Suppressor macrophage treated with lipopolysaccharide for 4 hours (primary cell): ENCODE measurements around the gene D2HGDH.
"Not testable (repeated sequence)": the region's sequence is repeated elsewhere in the genome, so short reads cannot be mapped to it uniquely, and the experiment has no call there.

ENCODE experiments used
- DNase-seq: peaks from one replicate; pipeline ENCODE4 v3.0.0-alpha.2; 2020

The D2HGDH gene

GRCh38 chr2:241726459-241726858, 8.0 kb upstream of the D2HGDH start:
- DNase-seq: no peak

GRCh38 chr2:241728000-241728399, 6.4 kb upstream of the D2HGDH start:
- no peak for DNase-seq

- DNase-seq: no peak
Observed at GRCh38 chr2:241728627-241729026, 5.8 kb upstream of the D2HGDH start.

GRCh38 chr2:241729868-241730267, 4.6 kb upstream of the D2HGDH start:
- DNase-seq: no peak

- DNase-seq: peak; percentile 45
Observed at GRCh38 chr2:241730671-241731293, 3.6 kb upstream of the D2HGDH start.

- peak; percentile 47 for DNase-seq
Observed at GRCh38 chr2:241732513-241733186, 1.8 kb upstream of the D2HGDH start.

GRCh38 chr2:241733391-241734207, 831 bp upstream of the D2HGDH start:
- no peak for DNase-seq

- DNase-seq: no peak
Observed at GRCh38 chr2:241734208-241734466, 293 bp upstream of the D2HGDH start.

GRCh38 chr2:241736111-241736510, 1.7 kb downstream of the D2HGDH start:
- no peak for DNase-seq

GRCh38 chr2:241738040-241738686, 3.7 kb downstream of the D2HGDH start:
- no peak for DNase-seq

GRCh38 chr2:241739177-241739576, 4.7 kb downstream of the D2HGDH start:
- no peak for DNase-seq

- peak; percentile 58 for DNase-seq
Observed at GRCh38 chr2:241739651-241740050, 5.2 kb downstream of the D2HGDH start.

GRCh38 chr2:241741016-241741415, 6.6 kb downstream of the D2HGDH start:
- peak; percentile 72 for DNase-seq

- no peak for DNase-seq
Observed at GRCh38 chr2:241742320-241742939, 8.0 kb downstream of the D2HGDH start.

- DNase-seq: not testable (repeated sequence)
Observed at GRCh38 chr2:241743008-241743407, 8.6 kb downstream of the D2HGDH start.

GRCh38 chr2:241743620-241744019, 9.2 kb downstream of the D2HGDH start:
- DNase-seq: no peak

- no peak for DNase-seq
Observed at GRCh38 chr2:241744028-241744754, 9.8 kb downstream of the D2HGDH start.

- DNase-seq: no peak
Observed at GRCh38 chr2:241745276-241745675, 10.8 kb downstream of the D2HGDH start.

- no peak for DNase-seq
Observed at GRCh38 chr2:241746084-241746483, 11.7 kb downstream of the D2HGDH start.

GRCh38 chr2:241748468-241749256, 14.2 kb downstream of the D2HGDH start:
- no peak for DNase-seq

- no peak for DNase-seq
Observed at GRCh38 chr2:241750076-241750840, 15.8 kb downstream of the D2HGDH start.
